ENCODE data around the gene FZR1. TPM values are rescaled to one million over a fixed set of nuclear protein-coding genes. Genes with fewer than 3 reads are reported as not detected.

FZR1 gene
- total RNA-seq, 1 experiment from 2014 or later: 51.4 TPM

- no peak overlapping the region for H2BK120ac ChIP-seq (ENCODE audit: low read depth, low read length, poor library complexity, severe bottlenecking)
- no peak for DNase-seq
- no peak overlapping the region for H3K9ac ChIP-seq (ENCODE audit: extremely low read depth, insufficient read length, low read length)
- no peaks in the 10 kb centered on the region for H3K79me2 ChIP-seq (ENCODE audit: insufficient read depth, low read length)
- no peaks in the 10 kb centered on the region for H4K20me1 ChIP-seq (ENCODE audit: control insufficient read depth, insufficient read depth, insufficient read length)
- H4K91ac ChIP-seq (ENCODE audit: insufficient read length, low read depth, low read length): no peak overlapping the region
- Mint-ChIP-seq H3K27me3 (ENCODE audit: low read depth) (no peaks in the 10 kb centered on the region; the same call in 1 of the 2 replicates), H3K9me3 (no peaks in the 10 kb centered on the region), H3K4me1 (peaks cover 6 to 14% of the 10 kb centered on the region in 2 experiments; a peak in 3 of 4 replicates), H3K27ac (0 out of 7 replicates have a peak overlapping the region, but pooled peaks of 1 of the 3 experiments have one; percentile 64), H3K4me3 (no peak overlapping the region), H3K36me3 (ENCODE audit: insufficient read depth in 1 of 3, low read depth in 3 of 3) (peaks cover 13 to 47% (median 45%) of the 10 kb centered on the region in 3 experiments; a peak in 6 of 7 replicates)
- H3K56ac ChIP-seq (ENCODE audit: insufficient read length, low read depth, low read length): no peak overlapping the region
- H2BK12ac ChIP-seq (ENCODE audit: insufficient read length, low read depth, low read length): no peak overlapping the region
- H3K4ac ChIP-seq (ENCODE audit: low read depth, low read length): no peak overlapping the region
- no peak overlapping the region for H2BK5ac ChIP-seq (ENCODE audit: insufficient read length, low read length)
- H2BK15ac ChIP-seq (ENCODE audit: low read depth, low read length): no peak overlapping the region
- H2AK5ac ChIP-seq (ENCODE audit: insufficient read length, low read length): no peak overlapping the region
- no peak overlapping the region for H4K5ac ChIP-seq (ENCODE audit: insufficient read length, low read depth, low read length)
- H4K8ac ChIP-seq (replicated peaks; ENCODE audit: insufficient read length, low read depth, low read length): no peak overlapping the region
- no peaks in the 10 kb centered on the region for H3K27me3 ChIP-seq (ENCODE audit: insufficient read depth, low read length)
- H3K4me2 ChIP-seq (ENCODE audit: insufficient read depth, insufficient read length, low read length): no peak overlapping the region
- no peak for TF ChIP-seq CTCF (conservative IDR thresholded peaks at IDR 0.05)
- no peaks in the 10 kb centered on the region for H3K9me3 ChIP-seq (ENCODE audit: control insufficient read depth, low read depth, low read length)
- no peak overlapping the region for H3K18ac ChIP-seq (ENCODE audit: insufficient read length, low read depth, low read length)
- H3K79me1 ChIP-seq (ENCODE audit: insufficient read depth, low read depth, low read length, poor library complexity, severe bottlenecking): no peaks in the 10 kb centered on the region
- no peak overlapping the region for H3T11ph ChIP-seq (ENCODE audit: low read length)
- no peak overlapping the region for H2AFZ ChIP-seq (ENCODE audit: low read length)
- no peaks in the 10 kb centered on the region for H3K4me1 ChIP-seq (ENCODE audit: insufficient read depth, low read length)
- no CpG with 5 or more reads among the region's 22 CpGs for WGBS (ENCODE audit: extremely low coverage, insufficient read length, low lambda C conversion rate)
- H3K23me2 ChIP-seq (ENCODE audit: insufficient read length, low read depth, low read length, poor library complexity, severe bottlenecking): no peaks in the 10 kb centered on the region
- H2BK20ac ChIP-seq (ENCODE audit: low read depth, low read length, poor library complexity, severe bottlenecking): no peak overlapping the region
- no peak overlapping the region for H3K23ac ChIP-seq (ENCODE audit: insufficient read length, low read depth, low read length)
- H3K14ac ChIP-seq (ENCODE audit: insufficient read depth, low read length): no peak overlapping the region
- H3K27ac ChIP-seq (ENCODE audit: insufficient read length, low read depth, low read length): no peak overlapping the region
Observed at GRCh38 chr19:3537438-3538240, 31.5 kb downstream of the FZR1 start.

Measured in H9 (cell line).